Right atrium auricular region (tissue), 2 donors: ENCODE measurements around the gene NHERF2. TPM values are rescaled to one million over a fixed set of nuclear protein-coding genes. Genes with fewer than 3 reads are reported as not detected.

ENCODE experiments used
- DNase-seq: peaks from one replicate; pipeline ENCODE4 v3.0.0-alpha.2; 2019; ENCODE audit warnings: low spot score
- H3K27ac ChIP-seq, 2 donors: fragments of 200-600 bp; sonication (generic); 1 replicate in 1 of 2; 2 replicates in 1 of 2; pipeline ENCODE4 v1.5.1; 2016 to 2019
- H3K27me3 ChIP-seq, 2 donors: fragments of 200-600 bp; sonication (generic); one replicate each; pipeline versions ENCODE4 v1.5.1 to v1.6.0; 2017 to 2019
- H3K36me3 ChIP-seq: fragments of 200-600 bp; sonication (generic); one replicate; pipeline ENCODE4 v1.5.1; 2016
- H3K4me1 ChIP-seq, 2 donors: fragments of 200-600 bp; sonication (generic); one replicate each; pipeline versions ENCODE4 v1.5.1 to v1.6.0; 2017 to 2019
- H3K4me3 ChIP-seq, 2 donors: fragments of 200-600 bp; sonication (generic); 1 replicate in 1 of 2; 2 replicates in 1 of 2; pipeline ENCODE4 v1.5.1; 2017 to 2019; ENCODE audit warnings: mild to moderate bottlenecking in 1 of 2, moderate library complexity in 1 of 2
- H3K9me3 ChIP-seq, 2 donors: fragments of 200-600 bp; sonication (generic); one replicate each; pipeline ENCODE4 v1.5.1; 2019
- total RNA-seq, 2 donors: library from RNA; depleted of rRNA; stranded (reverse); fragments of >200 nt; gene quantifications; one replicate each; pipeline ENCODE4 v1.1.0, GENCODE V29; 2016
- TF ChIP-seq, protein P1 (sequence below), 2 donors: fragments of 200-600 bp; sonication (generic); IDR thresholded peaks; one replicate each; pipeline ENCODE4 v1.5.1; 2019; ENCODE audit warnings: antibody characterized with exemption in 2 of 2

NHERF2 gene
- total RNA-seq, 2 donors from 2014 or later, result 187 to 213 TPM

DNA sequence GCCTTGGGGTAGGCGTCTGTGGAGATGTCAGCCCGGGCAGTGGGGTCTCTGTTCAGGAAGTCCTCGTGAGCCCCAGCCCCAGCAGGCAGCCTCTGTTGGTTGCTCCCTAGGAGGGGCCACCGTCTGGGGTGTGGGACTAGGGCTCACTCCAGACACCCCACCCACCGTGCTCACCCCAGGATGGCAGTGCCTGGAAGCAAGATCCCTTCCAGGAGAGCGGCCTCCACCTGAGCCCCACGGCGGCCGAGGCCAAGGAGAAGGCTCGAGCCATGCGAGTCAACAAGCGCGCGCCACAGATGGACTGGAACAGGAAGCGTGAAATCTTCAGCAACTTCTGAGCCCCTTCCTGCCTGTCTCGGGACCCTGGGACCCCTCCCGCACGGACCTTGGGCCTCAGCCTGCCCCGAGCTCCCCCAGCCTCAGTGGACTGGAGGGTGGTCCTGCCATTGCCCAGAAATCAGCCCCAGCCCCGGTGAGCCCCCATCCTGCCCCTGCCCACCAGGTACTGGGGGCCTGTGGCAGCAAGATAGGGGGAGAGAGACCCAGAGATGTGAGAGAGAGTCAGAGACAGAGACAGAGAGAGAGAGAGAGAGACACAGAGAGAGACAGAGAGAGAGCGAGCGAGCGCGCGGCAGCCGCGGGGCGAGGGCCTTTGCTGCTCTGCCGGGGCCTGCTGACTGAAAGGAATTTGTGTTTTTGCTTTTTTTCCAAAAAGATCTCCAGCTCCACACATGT, 11.1 kb downstream of the NHERF2 start:
- H3K4me3 ChIP-seq, result peak overlapping the region in 1 of 2 donors; percentile 50
- no peaks in the 10 kb centered on the region for H3K9me3 ChIP-seq
- DNase-seq, result no peak
- TF ChIP-seq, protein P1, sequence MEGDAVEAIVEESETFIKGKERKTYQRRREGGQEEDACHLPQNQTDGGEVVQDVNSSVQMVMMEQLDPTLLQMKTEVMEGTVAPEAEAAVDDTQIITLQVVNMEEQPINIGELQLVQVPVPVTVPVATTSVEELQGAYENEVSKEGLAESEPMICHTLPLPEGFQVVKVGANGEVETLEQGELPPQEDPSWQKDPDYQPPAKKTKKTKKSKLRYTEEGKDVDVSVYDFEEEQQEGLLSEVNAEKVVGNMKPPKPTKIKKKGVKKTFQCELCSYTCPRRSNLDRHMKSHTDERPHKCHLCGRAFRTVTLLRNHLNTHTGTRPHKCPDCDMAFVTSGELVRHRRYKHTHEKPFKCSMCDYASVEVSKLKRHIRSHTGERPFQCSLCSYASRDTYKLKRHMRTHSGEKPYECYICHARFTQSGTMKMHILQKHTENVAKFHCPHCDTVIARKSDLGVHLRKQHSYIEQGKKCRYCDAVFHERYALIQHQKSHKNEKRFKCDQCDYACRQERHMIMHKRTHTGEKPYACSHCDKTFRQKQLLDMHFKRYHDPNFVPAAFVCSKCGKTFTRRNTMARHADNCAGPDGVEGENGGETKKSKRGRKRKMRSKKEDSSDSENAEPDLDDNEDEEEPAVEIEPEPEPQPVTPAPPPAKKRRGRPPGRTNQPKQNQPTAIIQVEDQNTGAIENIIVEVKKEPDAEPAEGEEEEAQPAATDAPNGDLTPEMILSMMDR (IDR thresholded peaks at IDR 0.05), result no peak
- peaks cover 40% of the 10 kb centered on the region for H3K36me3 ChIP-seq
- no peaks in the 10 kb centered on the region for H3K27me3 ChIP-seq
- H3K27ac ChIP-seq, result peak overlapping the region; percentile 77 to 85
- peaks cover 0 to 95% of the 10 kb centered on the region in 2 donors for H3K4me1 ChIP-seq

DNA sequence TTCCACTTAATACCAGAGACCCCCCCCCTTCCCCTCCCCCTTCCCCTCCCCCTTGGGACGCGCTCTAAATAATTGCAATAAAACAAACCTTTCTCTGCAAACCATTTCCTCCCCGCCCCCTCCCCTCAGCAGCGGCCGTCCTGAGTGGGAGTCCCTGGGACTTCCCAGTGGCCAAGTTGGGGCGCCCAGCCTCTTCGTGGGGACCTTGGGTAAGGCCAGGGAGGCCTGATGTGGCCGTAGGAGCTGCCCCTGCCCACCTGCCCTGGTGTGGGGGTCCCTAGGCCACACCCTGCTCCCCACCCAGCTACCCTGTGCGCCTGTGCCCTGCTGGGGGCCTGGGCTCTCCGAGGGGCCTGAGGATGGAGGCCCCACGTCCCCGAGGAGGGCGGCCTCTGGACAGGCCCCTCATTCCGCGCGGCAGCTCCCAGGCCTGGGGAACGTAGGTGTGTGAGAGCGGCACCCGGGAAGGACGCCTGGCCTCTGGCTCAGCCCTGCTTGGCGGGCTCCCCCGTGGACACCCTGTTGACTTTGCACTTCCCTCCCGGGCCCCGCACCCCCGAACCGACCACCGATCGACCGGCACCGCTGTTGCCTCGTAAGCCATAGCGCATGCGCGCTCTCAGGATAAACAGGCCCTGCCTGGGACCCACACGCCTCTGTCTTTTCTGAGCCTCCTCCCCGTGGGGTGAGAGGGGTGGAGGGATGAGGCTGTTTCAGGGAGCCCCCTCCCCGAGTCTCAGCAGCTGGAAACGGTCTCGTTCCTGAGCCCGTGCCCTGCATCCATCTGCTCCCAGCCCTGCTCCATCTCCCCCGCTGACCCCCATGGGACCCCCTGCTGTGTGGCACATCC, 11.9 kb downstream of the NHERF2 start:
- TF ChIP-seq, protein P1 (IDR thresholded peaks at IDR 0.05), result no peak
- Histone ChIP-seq H3K36me3 (peaks cover 40% of the 10 kb centered on the region), H3K9me3 (no peaks in the 10 kb centered on the region), H3K4me3 (peak overlapping the region in 1 of 2 donors; percentile 50), H3K27me3 (no peaks in the 10 kb centered on the region), H3K4me1 (peaks cover 0 to 95% of the 10 kb centered on the region in 2 donors), H3K27ac (peak overlapping the region; percentile 77 to 85)
- no peak for DNase-seq

DNA sequence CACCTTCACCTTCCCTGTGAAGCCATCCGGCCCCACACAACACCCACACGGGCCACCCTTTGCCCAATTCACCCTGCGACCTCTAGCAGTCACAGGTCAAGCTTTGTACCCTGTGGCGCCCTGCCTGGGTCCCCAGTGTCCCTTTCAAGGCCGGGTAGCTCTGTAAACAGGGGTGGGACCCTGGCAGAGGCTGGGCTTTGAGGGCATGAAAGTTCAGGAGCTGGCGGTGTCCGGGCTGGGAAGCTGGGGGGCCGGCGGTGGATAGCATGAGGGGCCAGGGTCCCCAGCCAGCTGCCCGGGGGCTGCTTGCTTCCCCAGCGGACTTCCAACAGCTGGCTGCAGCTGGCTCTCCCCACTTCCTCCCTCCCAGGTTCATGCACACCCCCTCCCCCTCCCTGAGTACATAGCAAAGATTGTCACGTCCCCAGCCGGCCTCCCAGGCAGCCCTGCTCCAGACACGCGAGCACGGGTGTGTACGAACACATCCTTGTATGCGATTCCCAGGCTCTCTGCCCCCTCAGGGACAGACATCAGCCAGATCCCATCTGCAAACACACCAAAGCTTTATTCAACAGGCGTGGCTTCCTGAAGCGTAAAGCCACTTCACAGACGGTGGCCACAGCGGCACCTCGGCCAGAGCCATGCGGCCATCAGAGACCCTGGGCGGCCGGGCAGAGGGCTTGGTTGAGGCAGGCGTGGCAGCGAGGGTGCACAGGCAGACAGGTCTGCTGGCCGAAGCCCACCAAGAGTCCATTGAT, 12.8 kb downstream of the NHERF2 start:
- no peaks in the 10 kb centered on the region for H3K9me3 ChIP-seq
- H3K36me3 ChIP-seq, result peaks cover 40% of the 10 kb centered on the region
- peaks cover 0 to 98% of the 10 kb centered on the region in 2 donors for H3K4me1 ChIP-seq
- no peaks in the 10 kb centered on the region for H3K27me3 ChIP-seq
- H3K4me3 ChIP-seq, result peak overlapping the region in 1 of 2 donors; percentile 50
- peak overlapping the region; percentile 77 to 85 for H3K27ac ChIP-seq
- peak; percentile 90 for DNase-seq
- TF ChIP-seq, protein P1 (IDR thresholded peaks at IDR 0.05), result no peak

DNA sequence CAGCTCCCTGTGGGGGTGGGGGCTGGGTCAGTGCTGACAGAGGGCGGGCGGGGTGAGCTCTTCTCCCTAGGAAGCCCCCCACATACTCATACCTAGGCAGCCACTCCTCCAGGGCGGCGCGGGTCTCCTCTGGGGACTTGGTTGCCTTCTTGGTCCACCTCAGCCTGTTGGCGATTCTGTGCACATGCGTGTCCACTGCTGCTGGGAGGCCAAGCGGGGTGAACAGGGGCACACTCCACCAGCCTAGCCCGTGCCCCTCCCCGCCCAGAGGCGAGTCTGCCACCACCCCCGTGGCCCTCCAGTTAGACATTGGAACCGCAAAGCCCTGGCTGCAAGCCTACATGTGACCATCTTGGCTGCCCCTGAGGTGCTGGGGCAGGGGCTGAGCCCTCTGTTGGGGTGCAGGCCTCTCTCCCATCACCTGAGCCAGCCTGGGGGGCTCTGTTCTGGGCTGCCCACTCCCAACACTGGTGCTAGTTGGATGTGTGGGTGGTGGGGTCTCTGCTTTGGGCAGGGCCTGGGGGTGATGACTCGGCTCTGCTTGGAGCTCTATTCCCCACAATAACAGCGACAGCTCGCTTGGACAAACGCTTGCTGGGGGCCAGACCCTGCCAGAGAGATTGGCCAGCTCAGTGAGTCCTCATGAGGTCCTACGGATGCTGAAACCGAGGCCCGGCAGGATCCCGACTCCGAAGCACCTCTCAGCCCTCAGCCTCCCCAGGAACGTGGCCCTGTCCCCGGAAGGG, 13.5 kb downstream of the NHERF2 start:
- H3K27me3 ChIP-seq, result no peaks in the 10 kb centered on the region
- TF ChIP-seq, protein P1 (IDR thresholded peaks at IDR 0.05), result no peak
- peak overlapping the region; percentile 77 to 85 for H3K27ac ChIP-seq
- H3K9me3 ChIP-seq, result no peaks in the 10 kb centered on the region
- no peak overlapping the region for H3K4me3 ChIP-seq
- no peak for DNase-seq
- peaks cover 40% of the 10 kb centered on the region for H3K36me3 ChIP-seq
- H3K4me1 ChIP-seq, result peaks cover 0 to 95% of the 10 kb centered on the region in 2 donors
